Upper lobe of left lung (tissue), 4 donors: ENCODE data around the gene PRL.

Experiments used
- CTCF ChIP-seq, 6 experiments: fragments of 450-650 bp in 4 of 6; fragments of 200-600 bp in 2 of 6; sonication (generic) in 2 of 6; IDR thresholded peaks; one replicate each; pipeline ENCODE4 v1.5.1; 2016 to 2019; ENCODE audit warnings: antibody characterized with exemption in 6 of 6
- POLR2A ChIP-seq, 4 donors: fragments of 450-650 bp; IDR thresholded peaks; one replicate each; pipeline ENCODE4 v1.5.1; 2016 to 2017; ENCODE audit warnings: antibody characterized with exemption in 4 of 4, mild to moderate bottlenecking in 2 of 4
- POLR2AphosphoS5 ChIP-seq, 2 donors: sonication (generic); formaldehyde crosslinking; IDR thresholded peaks; one replicate each; pipeline ENCODE4 v1.5.1; 2017; ENCODE audit warnings: antibody characterized with exemption in 2 of 2

- TF ChIP-seq CTCF (IDR thresholded peaks at IDR 0.05) (no peak), POLR2AphosphoS5 (IDR thresholded peaks at IDR 0.05) (no peak), POLR2A (IDR thresholded peaks at IDR 0.05) (no peak)
These were observed 3.6 kb upstream of the PRL start for GRCh38 chr6:22300273-22300998.
